ENCODE measurements around the gene MAST4.

Gene MAST4

GRCh38 chr5:66829358-66829674 lies 233.1 kb downstream of the MAST4 start:
- no peak for FAIRE-seq

GRCh38 chr5:66829826-66830225 lies 233.6 kb downstream of the MAST4 start:
- no peak for FAIRE-seq
- TF ChIP-seq POU2F2 (IDR thresholded peaks at IDR 0.05; ENCODE audit: low read depth, low read length) (no peak), POLR2AphosphoS5 (IDR thresholded peaks at IDR 0.05; ENCODE audit: low read depth, low read length) (no peak), SPI1 (IDR thresholded peaks at IDR 0.05; ENCODE audit: low read depth, low read length) (no peak), POLR2A (IDR thresholded peaks at IDR 0.05; ENCODE audit: low read depth, low read length) (no peak), TAF1 (IDR thresholded peaks at IDR 0.05; ENCODE audit: low read depth, low read length) (no peak), PAX5 (IDR thresholded peaks at IDR 0.05; ENCODE audit: insufficient read depth, low read length, severe bottlenecking) (no peak)
- DNase-seq (ENCODE audit: insufficient read length, low spot score): no peak

More at GRCh38 chr5:66829358-66829674, 233.1 kb downstream of the MAST4 start:
- no peak for TF ChIP-seq TAF1 (IDR thresholded peaks at IDR 0.05; ENCODE audit: low read depth, low read length)
- TF ChIP-seq POLR2AphosphoS5 (IDR thresholded peaks at IDR 0.05; ENCODE audit: low read depth, low read length): no peak
- no peak for TF ChIP-seq PAX5 (IDR thresholded peaks at IDR 0.05; ENCODE audit: insufficient read depth, low read length, severe bottlenecking)
- no peak for TF ChIP-seq POLR2A (IDR thresholded peaks at IDR 0.05; ENCODE audit: low read depth, low read length)
- no peak for TF ChIP-seq SPI1 (IDR thresholded peaks at IDR 0.05; ENCODE audit: low read depth, low read length)
- no peak for TF ChIP-seq POU2F2 (IDR thresholded peaks at IDR 0.05; ENCODE audit: low read depth, low read length)
- DNase-seq (ENCODE audit: insufficient read length, low spot score): no peak

GRCh38 chr5:66830636-66831035 lies 234.4 kb downstream of the MAST4 start:
- FAIRE-seq (no peak), DNase-seq (ENCODE audit: insufficient read length, low spot score) (no peak)
- TF ChIP-seq POU2F2 (IDR thresholded peaks at IDR 0.05; ENCODE audit: low read depth, low read length) (no peak), TAF1 (IDR thresholded peaks at IDR 0.05; ENCODE audit: low read depth, low read length) (no peak), POLR2A (IDR thresholded peaks at IDR 0.05; ENCODE audit: low read depth, low read length) (no peak), POLR2AphosphoS5 (IDR thresholded peaks at IDR 0.05; ENCODE audit: low read depth, low read length) (no peak), SPI1 (IDR thresholded peaks at IDR 0.05; ENCODE audit: low read depth, low read length) (no peak), PAX5 (IDR thresholded peaks at IDR 0.05; ENCODE audit: insufficient read depth, low read length, severe bottlenecking) (no peak)

- TF ChIP-seq POU2F2 (IDR thresholded peaks at IDR 0.05; ENCODE audit: low read depth, low read length) (no peak), POLR2A (IDR thresholded peaks at IDR 0.05; ENCODE audit: low read depth, low read length) (no peak), TAF1 (IDR thresholded peaks at IDR 0.05; ENCODE audit: low read depth, low read length) (no peak), SPI1 (IDR thresholded peaks at IDR 0.05; ENCODE audit: low read depth, low read length) (no peak), POLR2AphosphoS5 (IDR thresholded peaks at IDR 0.05; ENCODE audit: low read depth, low read length) (no peak), PAX5 (IDR thresholded peaks at IDR 0.05; ENCODE audit: insufficient read depth, low read length, severe bottlenecking) (no peak)
- FAIRE-seq: no peak
- DNase-seq (ENCODE audit: insufficient read length, low spot score): no peak
These were observed 243.5 kb downstream of the MAST4 start for GRCh38 chr5:66839636-66840185.

GRCh38 chr5:66840511-66841013 lies 244.4 kb downstream of the MAST4 start:
- DNase-seq (ENCODE audit: insufficient read length, low spot score): peak; percentile 17
- FAIRE-seq: peak; percentile 94
- peak; percentile 56; the same call in 1 of the 2 replicates for TF ChIP-seq POU2F2 (IDR thresholded peaks at IDR 0.05; ENCODE audit: low read depth, low read length)
- no peak for TF ChIP-seq POLR2A (IDR thresholded peaks at IDR 0.05; ENCODE audit: low read depth, low read length)
- peak; percentile 78 for TF ChIP-seq PAX5 (IDR thresholded peaks at IDR 0.05; ENCODE audit: insufficient read depth, low read length, severe bottlenecking)
- TF ChIP-seq SPI1 (IDR thresholded peaks at IDR 0.05; ENCODE audit: low read depth, low read length): no peak
- TF ChIP-seq POLR2AphosphoS5 (IDR thresholded peaks at IDR 0.05; ENCODE audit: low read depth, low read length): no peak

- no peak for DNase-seq (ENCODE audit: insufficient read length, low spot score)
- TF ChIP-seq POLR2AphosphoS5 (IDR thresholded peaks at IDR 0.05; ENCODE audit: low read depth, low read length) (no peak), POLR2A (IDR thresholded peaks at IDR 0.05; ENCODE audit: low read depth, low read length) (no peak), PAX5 (IDR thresholded peaks at IDR 0.05; ENCODE audit: insufficient read depth, low read length, severe bottlenecking) (no peak), SPI1 (IDR thresholded peaks at IDR 0.05; ENCODE audit: low read depth, low read length) (no peak), TAF1 (IDR thresholded peaks at IDR 0.05; ENCODE audit: low read depth, low read length) (no peak), POU2F2 (IDR thresholded peaks at IDR 0.05; ENCODE audit: low read depth, low read length) (no peak)
- FAIRE-seq: peak; percentile 5
These were observed 245.1 kb downstream of the MAST4 start for GRCh38 chr5:66841264-66841663.

- FAIRE-seq (no peak), DNase-seq (ENCODE audit: insufficient read length, low spot score) (no peak)
- TF ChIP-seq POU2F2 (IDR thresholded peaks at IDR 0.05; ENCODE audit: low read depth, low read length) (no peak), SPI1 (IDR thresholded peaks at IDR 0.05; ENCODE audit: low read depth, low read length) (no peak), PAX5 (IDR thresholded peaks at IDR 0.05; ENCODE audit: insufficient read depth, low read length, severe bottlenecking) (no peak), POLR2AphosphoS5 (IDR thresholded peaks at IDR 0.05; ENCODE audit: low read depth, low read length) (no peak)
These were observed 246.3 kb downstream of the MAST4 start for GRCh38 chr5:66842540-66842939.

GRCh38 chr5:66843065-66843464 lies 246.9 kb downstream of the MAST4 start:
- TF ChIP-seq POLR2A (IDR thresholded peaks at IDR 0.05; ENCODE audit: low read depth, low read length): no peak
- no peak for TF ChIP-seq POU2F2 (IDR thresholded peaks at IDR 0.05; ENCODE audit: low read depth, low read length)
- no peak for TF ChIP-seq SPI1 (IDR thresholded peaks at IDR 0.05; ENCODE audit: low read depth, low read length)
- TF ChIP-seq POLR2AphosphoS5 (IDR thresholded peaks at IDR 0.05; ENCODE audit: low read depth, low read length): no peak
- TF ChIP-seq TAF1 (IDR thresholded peaks at IDR 0.05; ENCODE audit: low read depth, low read length): no peak
- no peak for TF ChIP-seq PAX5 (IDR thresholded peaks at IDR 0.05; ENCODE audit: insufficient read depth, low read length, severe bottlenecking)
- no peak for FAIRE-seq
- DNase-seq (ENCODE audit: insufficient read length, low spot score): no peak

GRCh38 chr5:66848749-66849641 lies 252.8 kb downstream of the MAST4 start:
- no peak for TF ChIP-seq POLR2AphosphoS5 (IDR thresholded peaks at IDR 0.05; ENCODE audit: low read depth, low read length)
- no peak for TF ChIP-seq TAF1 (IDR thresholded peaks at IDR 0.05; ENCODE audit: low read depth, low read length)
- TF ChIP-seq POU2F2 (IDR thresholded peaks at IDR 0.05; ENCODE audit: low read depth, low read length): no peak
- TF ChIP-seq SPI1 (IDR thresholded peaks at IDR 0.05; ENCODE audit: low read depth, low read length): no peak
- no peak for TF ChIP-seq PAX5 (IDR thresholded peaks at IDR 0.05; ENCODE audit: insufficient read depth, low read length, severe bottlenecking)
- TF ChIP-seq POLR2A (IDR thresholded peaks at IDR 0.05; ENCODE audit: low read depth, low read length): no peak
- FAIRE-seq (no peak), DNase-seq (ENCODE audit: insufficient read length, low spot score) (no peak)

Measured in GM12891 (cell line).